Pancreas (tissue), 10 donors: ENCODE data around the gene FHIT. TPM values are rescaled to one million over a fixed set of nuclear protein-coding genes. Genes with fewer than 3 reads are reported as not detected.
A peak's percentile ranks its signal among the peaks of the same experiment; 100 is the strongest.

Experiments used
- ATAC-seq, 4 donors: fragments of 200-7000 bp; cut with Tn5 transposase; one replicate each; pipeline versions ENCODE4 v1.8.0 to v1.9.1; 2020; ENCODE audit warnings: mild to moderate bottlenecking in 4 of 4, moderate library complexity in 4 of 4
- DNase-seq, 6 donors: peaks; one replicate each; pipeline ENCODE4 v3.0.0-alpha.2; 2020
- FAIRE-seq: peaks from 2 replicates; lab custom pipeline; 2012; peaks lifted over from hg19 to GRCh38; lab: Jason Lieb, UNC
- H3K27ac ChIP-seq, 4 donors: fragments of 200-600 bp; sonication (generic); 1 replicate in 3 of 4; 2 replicates in 1 of 4; pipeline versions ENCODE4 v1.5.0 to v1.8.0; 2020
- H3K27me3 ChIP-seq, 4 donors: fragments of 200-600 bp; one replicate each; pipeline ENCODE4 v1.8.0; 2021
- H3K36me3 ChIP-seq, 3 donors: fragments of 200-600 bp; sonication (generic) in 1 of 3; one replicate each; pipeline versions ENCODE4 v1.5.0 to v1.8.0; 2020 to 2021
- H3K4me1 ChIP-seq, 3 donors: fragments of 200-600 bp; one replicate each; pipeline ENCODE4 v1.8.0; 2021
- H3K4me3 ChIP-seq, 4 donors: fragments of 200-600 bp; sonication (generic) in 2 of 4; one replicate each; pipeline versions ENCODE4 v1.5.0 to v1.8.0; 2020 to 2021
- H3K9me3 ChIP-seq, 4 donors: fragments of 200-600 bp; one replicate each; pipeline ENCODE4 v1.8.0; 2021
- CTCF ChIP-seq, 4 donors: fragments of 200-600 bp; sonication (generic) in 3 of 4; IDR thresholded peaks; one replicate each; pipeline versions ENCODE4 v1.5.0 to v1.8.0; 2021; ENCODE audit warnings: antibody characterized with exemption in 4 of 4
- WGBS, 2 donors: extraction: QIAGEN DNeasy Blood & Tissue Kit; methylation state at CpG; one replicate each; pipeline ENCODE4 v1.1.7; 2013; 5-methylcytosine and 5-hydroxymethylcytosine counted together
- intact Hi-C, 3 donors: fragments of 100-400 bp; cut with DNase I; formaldehyde crosslinking; loops; one replicate each; pipeline versions ENCODE4 v1.11.1 to v1.14.2; 2022
- polyA plus RNA-seq, 2 donors: library from polyadenylated mRNA; stranded (reverse); fragments of 200-250 nt; gene quantifications; one replicate each; pipeline ENCODE4 v1.2.3, GENCODE V29; 2013
- total RNA-seq, 6 donors: library from RNA; stranded (reverse); fragmentation: NEBNext Ultra II Directional in 4 of 6; extraction: Animal tissue kit (Norgen Biotek cat#: 25700) in 4 of 6; gene quantifications; one replicate each; pipeline versions ENCODE4 v1.2.1 to v1.2.4, GENCODE V29; 2021 to 2023
- donor health status: healthy with polysubstance abuse.
- donor health status: DM: no; HTN: no; CAD: no; lungs with moderate emphysema.
- donor health status: DM: no; HTN: no; CAD: no.
- donor health status: control.
- donor health status: control.
- donor health status: Bipolar disorder and iron deficiency.
- donor health status: DM: yes; HTN: yes; CAD: no.
- donor health status: DM: no; HTN: no; CAD: no.
- donor health status: DM: no; HTN: no; CAD: no.
- donor health status: DM: yes; HTN: yes; CAD: no.

FHIT gene
- total and polyA plus RNA-seq, 8 donors = 4.8 to 15.7 (median 8.0) TPM

DNA sequence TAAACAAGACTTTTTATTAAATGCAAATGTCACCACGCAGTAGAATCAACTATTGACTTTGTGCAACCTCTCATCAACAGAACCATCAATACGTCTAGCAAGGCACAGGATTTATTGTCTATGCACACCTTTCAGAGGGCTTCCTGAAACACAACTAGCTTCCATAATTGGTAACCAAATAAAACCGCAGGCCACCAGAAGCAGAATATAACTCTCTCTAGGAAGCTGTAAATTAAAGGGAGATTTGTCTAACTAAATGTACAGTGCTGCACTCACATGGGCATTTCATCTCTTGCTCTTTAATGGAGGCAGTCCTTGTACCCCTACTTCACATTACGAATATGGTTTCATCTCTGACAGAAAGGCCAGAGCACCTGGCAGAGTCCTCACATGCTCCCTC, 93.0 kb downstream of the FHIT start:
- Histone ChIP-seq H3K36me3 (no peaks in the 10 kb centered on the region), H3K27me3 (no peaks in the 10 kb centered on the region), H3K4me3 (no peak overlapping the region), H3K27ac (no peak overlapping the region), H3K4me1 (peaks cover 11 to 25% (median 24%) of the 10 kb centered on the region in 3 donors), H3K9me3 (no peaks in the 10 kb centered on the region)
- FAIRE-seq = no peak
- intact Hi-C loops = no loop called here
- DNase-seq = no peak
- 88 to 90% methylated on average over 4 of the region's 4 CpGs for WGBS, 2 donors
- ATAC-seq = no peak
- no peak for TF ChIP-seq CTCF (IDR thresholded peaks at IDR 0.05)

- DNase-seq = no peak
- no peak for ATAC-seq
- Histone ChIP-seq H3K4me1 (peaks cover 11 to 25% (median 24%) of the 10 kb centered on the region in 3 donors), H3K9me3 (no peaks in the 10 kb centered on the region), H3K27me3 (no peaks in the 10 kb centered on the region), H3K27ac (no peak overlapping the region), H3K4me3 (no peak overlapping the region), H3K36me3 (no peaks in the 10 kb centered on the region)
- FAIRE-seq = no peak
- no peak for TF ChIP-seq CTCF (IDR thresholded peaks at IDR 0.05)
- intact Hi-C loops = no loop called here
Measured at GRCh38 chr3:61157414-61157813, 93.8 kb downstream of the FHIT start.

DNA sequence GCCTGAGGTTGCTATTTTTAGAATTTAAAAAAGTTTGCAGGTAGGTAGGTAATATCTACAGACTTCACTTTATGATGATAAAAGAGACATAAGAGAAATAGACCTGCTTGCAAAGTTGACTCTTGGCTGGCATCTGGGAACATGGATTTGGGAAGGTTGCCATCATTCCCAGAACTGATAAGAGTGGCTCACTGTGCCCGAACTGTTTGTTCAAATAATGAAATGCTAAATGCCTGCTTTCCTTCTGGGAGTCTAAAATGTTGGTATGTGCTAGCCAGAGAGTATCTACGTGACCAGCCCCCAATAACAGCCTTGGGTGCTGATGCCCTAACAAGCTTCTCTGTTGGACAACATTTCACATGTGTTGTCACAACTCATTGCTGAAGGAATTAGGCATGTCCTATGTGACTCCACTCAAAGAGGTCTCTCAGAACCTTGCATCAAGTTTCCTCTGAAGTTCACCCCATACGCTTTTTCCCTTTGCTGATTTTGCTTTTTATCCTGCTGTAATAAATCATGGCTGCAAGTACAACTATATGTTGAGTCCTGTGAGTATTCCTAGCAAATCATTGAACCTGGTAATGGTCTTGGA, 95.5 kb downstream of the FHIT start:
- no peak overlapping the region for H3K4me3 ChIP-seq
- H3K27me3 ChIP-seq = no peaks in the 10 kb centered on the region
- no peaks in the 10 kb centered on the region for H3K9me3 ChIP-seq
- 14 to 16% methylated on average over 3 of the region's 3 CpGs for WGBS, 2 donors
- peak; percentile 93 to 96 (median 95) for ATAC-seq
- peaks cover 11 to 25% (median 24%) of the 10 kb centered on the region in 3 donors for H3K4me1 ChIP-seq
- H3K36me3 ChIP-seq = no peaks in the 10 kb centered on the region
- H3K27ac ChIP-seq = peak overlapping the region in 3 of 4 donors; percentile 3 to 40 (median 38)
- TF ChIP-seq CTCF (IDR thresholded peaks at IDR 0.05) = no peak
- DNase-seq = peak in 4 of 6 donors; percentile 39 to 68 (median 64)
- intact Hi-C loops = no loop called here
- no peak for FAIRE-seq

GRCh38 chr3:61154457-61155198, 96.6 kb downstream of the FHIT start:
- Histone ChIP-seq H3K4me1 (peaks cover 11 to 25% (median 24%) of the 10 kb centered on the region in 3 donors), H3K27ac (peak overlapping the region in 1 of 4 donors; percentile 9), H3K9me3 (no peaks in the 10 kb centered on the region), H3K4me3 (no peak overlapping the region), H3K36me3 (no peaks in the 10 kb centered on the region), H3K27me3 (no peaks in the 10 kb centered on the region)
- ATAC-seq = no peak
- intact Hi-C loops = no loop called here
- no peak for TF ChIP-seq CTCF (IDR thresholded peaks at IDR 0.05)
- FAIRE-seq = no peak
- DNase-seq = no peak
- 61 to 67% methylated on average over 7 of the region's 7 CpGs for WGBS, 2 donors

GRCh38 chr3:61152071-61152470, 99.2 kb downstream of the FHIT start:
- Histone ChIP-seq H3K36me3 (no peaks in the 10 kb centered on the region), H3K4me1 (peaks cover 11 to 29% (median 24%) of the 10 kb centered on the region in 3 donors), H3K9me3 (no peaks in the 10 kb centered on the region), H3K27ac (no peak overlapping the region), H3K27me3 (no peaks in the 10 kb centered on the region), H3K4me3 (no peak overlapping the region)
- 96 to 100% methylated on average over 1 of the region's 1 CpG for WGBS, 2 donors
- intact Hi-C loops = no loop called here
- DNase-seq (no peak), FAIRE-seq (no peak), ATAC-seq (no peak)
- TF ChIP-seq CTCF (IDR thresholded peaks at IDR 0.05) = no peak
